ENCODE data around the gene RBM24. TPM values are rescaled to one million over a fixed set of nuclear protein-coding genes. Genes with fewer than 3 reads are reported as not detected.

Gene RBM24
- total and polyA plus RNA-seq, 11 donors, result 107 to 263 (median 147) TPM

- H3K27me3 ChIP-seq, result no peaks in the 10 kb centered on the region
- intact Hi-C loops (cut with DNase I), result loop anchor here in 1 of 10 donors (10.0 kb wide), 1 partner anchor 87 kb away; no protein-coding TSS in a partner anchor
- H3K4me3 ChIP-seq, result no peak overlapping the region
- H3K9me3 ChIP-seq, result peaks cover 0 to 8% (median 0%) of the 10 kb centered on the region in 12 donors
- ATAC-seq (no peak), DNase-seq (no peak)
- H3K4me1 ChIP-seq, result no peaks in the 10 kb centered on the region
- no peak overlapping the region for H3K27ac ChIP-seq
- no peaks in the 10 kb centered on the region for H3K36me3 ChIP-seq
- TF ChIP-seq CTCF (IDR thresholded peaks at IDR 0.05) (no peak), POLR2A (IDR thresholded peaks at IDR 0.05) (no peak)
Observed at GRCh38 chr6:17251953-17252352, 29.2 kb upstream of the RBM24 start.

- H3K27ac ChIP-seq, result peak overlapping the region in 9 of 12 donors; percentile 1 to 66 (median 34)
- H3K4me1 ChIP-seq, result peaks cover 0 to 12% (median 2%) of the 10 kb centered on the region in 12 donors
- no peak for DNase-seq
- 51 to 66% (median 60%) methylated on average over 4 of the region's 4 CpGs for WGBS, 4 donors
- H3K36me3 ChIP-seq, result no peaks in the 10 kb centered on the region
- ATAC-seq, result peak in 3 of 4 donors; percentile 55 to 66 (median 56)
- TF ChIP-seq POLR2A (IDR thresholded peaks at IDR 0.05) (no peak), CTCF (IDR thresholded peaks at IDR 0.05) (peak in 2 of 12 donors; percentile 4 to 11)
- no peak overlapping the region for H3K4me3 ChIP-seq
- no peaks in the 10 kb centered on the region for H3K27me3 ChIP-seq
- H3K9me3 ChIP-seq, result no peaks in the 10 kb centered on the region
- intact Hi-C loops (cut with DNase I), result loop anchor here in 1 of 10 donors (10.0 kb wide), 1 partner anchor 94 kb away; no protein-coding TSS in a partner anchor
Observed at GRCh38 chr6:17258749-17259148, 22.4 kb upstream of the RBM24 start.

GRCh38 chr6:17265570-17265969 lies 15.6 kb upstream of the RBM24 start:
- DNase-seq (no peak), ATAC-seq (no peak)
- Histone ChIP-seq H3K27ac (no peak overlapping the region), H3K4me3 (no peak overlapping the region), H3K36me3 (no peaks in the 10 kb centered on the region), H3K4me1 (peaks cover 0 to 14% (median 0%) of the 10 kb centered on the region in 12 donors), H3K9me3 (no peaks in the 10 kb centered on the region), H3K27me3 (no peaks in the 10 kb centered on the region)
- TF ChIP-seq POLR2A (IDR thresholded peaks at IDR 0.05) (no peak), CTCF (IDR thresholded peaks at IDR 0.05) (no peak)
- intact Hi-C loops (cut with DNase I), result loop anchor here in 1 of 10 donors (10.0 kb wide), 1 partner anchor 51 kb away; no protein-coding TSS in a partner anchor

- DNase-seq (no peak), ATAC-seq (peak in 2 of 4 donors; percentile 29 to 41)
- Histone ChIP-seq H3K4me1 (peaks cover 0 to 19% (median 0%) of the 10 kb centered on the region in 12 donors), H3K27me3 (no peaks in the 10 kb centered on the region), H3K36me3 (no peaks in the 10 kb centered on the region), H3K4me3 (no peak overlapping the region), H3K9me3 (no peaks in the 10 kb centered on the region), H3K27ac (no peak overlapping the region)
- TF ChIP-seq CTCF (IDR thresholded peaks at IDR 0.05) (no peak), POLR2A (IDR thresholded peaks at IDR 0.05) (no peak)
- WGBS, 4 donors, result 69 to 72% (median 70%) methylated on average over 3 of the region's 3 CpGs
- intact Hi-C loops (cut with DNase I), result loop anchor here in 1 of 10 donors (10.0 kb wide), 1 partner anchor 53 kb away; no protein-coding TSS in a partner anchor
Observed at GRCh38 chr6:17267566-17267965, 13.6 kb upstream of the RBM24 start.
